H1 (cell line): Measurements from ENCODE around the gene SMARCD1. TPM values are rescaled to one million over a fixed set of nuclear protein-coding genes. Genes with fewer than 3 reads are reported as not detected.

Source experiments
- CTCF ChIA-PET: fragments of 300-600 bp; sonication (Branson Sonifier 250); formaldehyde crosslinking; loops from one replicate; lab custom pipeline; 2021; ENCODE audit not compliant: partially characterized antibody; lab: Charles Lee
- POLR2A ChIA-PET: fragments of 300-600 bp; sonication (Branson Sonifier 250); formaldehyde crosslinking; loops from one replicate; lab custom pipeline; 2021; ENCODE audit warnings: inconsistent platforms; ENCODE audit not compliant: partially characterized antibody; lab: Charles Lee
- DNase-seq, 2 experiments: peaks; one replicate each; pipeline versions ENCODE4 v3.0.0 to v3.0.0-alpha.2; 2010 to 2022; ENCODE audit warnings: low spot score in 2 of 2, low read depth in 1 of 2, mixed read lengths in 1 of 2
- FAIRE-seq: peaks from 2 replicates; lab custom pipeline; 2011; peaks lifted over from hg19 to GRCh38; lab: Jason Lieb, UNC
- H2AFZ ChIP-seq: 2 replicates; pipeline ENCODE4 v1.8.1; 2012; ENCODE audit warnings: low read length, inconsistent platforms
- H2AK5ac ChIP-seq: 2 replicates; pipeline ENCODE4 v1.6.1; 2013; ENCODE audit warnings: low read depth, low read length
- H2BK120ac ChIP-seq: replicated peaks from 2 replicates; pipeline ENCODE3; 2013; ENCODE audit warnings: low read depth, low read length, inconsistent platforms
- H2BK12ac ChIP-seq: 2 replicates; pipeline ENCODE4 v1.6.1; 2013; ENCODE audit warnings: low read depth, low read length
- H2BK15ac ChIP-seq: 2 replicates; pipeline ENCODE4 v1.6.1; 2013; ENCODE audit warnings: low read length
- H2BK20ac ChIP-seq: 2 replicates; pipeline ENCODE4 v1.6.1; 2013; ENCODE audit warnings: low read length
- H2BK5ac ChIP-seq: 2 replicates; pipeline ENCODE4 v1.6.1; 2013; ENCODE audit warnings: low read depth, low read length
- H3K14ac ChIP-seq: 2 replicates; pipeline ENCODE4 v1.6.1; 2013; ENCODE audit warnings: inconsistent platforms; ENCODE audit not compliant: insufficient read length
- H3K18ac ChIP-seq: 2 replicates; pipeline ENCODE4 v1.6.1; 2013; ENCODE audit warnings: low read length; ENCODE audit errors: extremely low read depth
- H3K23ac ChIP-seq: 2 replicates; pipeline ENCODE4 v1.6.1; 2013; ENCODE audit warnings: inconsistent platforms; ENCODE audit not compliant: insufficient read length
- H3K23me2 ChIP-seq: 2 replicates; pipeline ENCODE4 v1.6.1; 2013; ENCODE audit warnings: low read depth, low read length
- H3K27ac ChIP-seq: 2 replicates; pipeline ENCODE4 v1.6.1; 2011; ENCODE audit warnings: low read depth, low read length, inconsistent platforms
- H3K27me3 ChIP-seq, 4 experiments: replicated peaks in 1 of 4; 1 replicate in 1 of 4; 2 replicates in 3 of 4; pipeline versions ENCODE4 v1.6.1 to v1.8.1; 2011 to 2013; ENCODE audit warnings: low read length in 3 of 4, mild to moderate bottlenecking in 3 of 4, inconsistent platforms in 2 of 4, mixed read lengths in 2 of 4, moderate library complexity in 1 of 4; ENCODE audit not compliant: control insufficient read depth in 3 of 4, insufficient read depth in 3 of 4; ENCODE audit errors: extremely low read depth in 1 of 4
- H3K36me3 ChIP-seq, 4 experiments: 2 replicates each; pipeline versions ENCODE4 v1.6.1 to v1.8.1; 2011 to 2013; ENCODE audit warnings: mild to moderate bottlenecking in 4 of 4, low read length in 3 of 4, moderate library complexity in 2 of 4, control low read depth in 1 of 4, inconsistent platforms in 1 of 4; ENCODE audit not compliant: insufficient read depth in 4 of 4, control insufficient read depth in 2 of 4
- H3K4ac ChIP-seq: replicated peaks from 2 replicates; pipeline ENCODE3; 2013; ENCODE audit warnings: low read length, low read depth, mixed read lengths, inconsistent platforms; ENCODE audit not compliant: insufficient read length
- H3K4me1 ChIP-seq, 4 experiments: replicated peaks in 1 of 4; 1 replicate in 1 of 4; 2 replicates in 3 of 4; pipeline versions ENCODE4 v1.6.1 to v1.8.1; 2011 to 2013; ENCODE audit warnings: low read length in 3 of 4, inconsistent platforms in 2 of 4, mixed read lengths in 1 of 4; ENCODE audit not compliant: insufficient read depth in 4 of 4, control insufficient read depth in 3 of 4
- H3K4me2 ChIP-seq, 2 experiments: 2 replicates each; pipeline versions ENCODE4 v1.6.1 to v1.8.1; 2011 to 2013; ENCODE audit warnings: low read depth in 2 of 2, low read length in 2 of 2, control low read depth in 1 of 2, inconsistent platforms in 1 of 2, mild to moderate bottlenecking in 1 of 2; ENCODE audit not compliant: insufficient read depth in 1 of 2
- H3K4me3 ChIP-seq, 4 experiments: fragments of 200-600, 300-600 bp in 1 of 4; sonication (generic), shearing (Covaris generic), sonication (Bioruptor Twin) in 1 of 4; 2 replicates each; pipeline versions ENCODE4 v1.5.1 to v1.8.1; 2011 to 2016; ENCODE audit warnings: low read length in 4 of 4, low read depth in 3 of 4, control low read depth in 2 of 4, inconsistent platforms in 2 of 4, mild to moderate bottlenecking in 2 of 4, mixed read lengths in 1 of 4, moderate library complexity in 1 of 4; ENCODE audit not compliant: insufficient read depth in 2 of 4; ENCODE audit errors: extremely low read depth in 1 of 4
- H3K56ac ChIP-seq: replicated peaks from 2 replicates; pipeline ENCODE3; 2013; ENCODE audit warnings: low read depth, mild to moderate bottlenecking, mixed read lengths, low read length, inconsistent platforms; ENCODE audit not compliant: insufficient read length
- H3K79me1 ChIP-seq: 2 replicates; pipeline ENCODE4 v1.6.1; 2013; ENCODE audit warnings: low read depth, low read length, control low read depth
- H3K79me2 ChIP-seq, 2 experiments: 2 replicates each; pipeline versions ENCODE4 v1.6.1 to v1.8.1; 2012 to 2013; ENCODE audit warnings: low read length in 2 of 2, mild to moderate bottlenecking in 2 of 2, inconsistent platforms in 1 of 2; ENCODE audit not compliant: insufficient read depth in 2 of 2, control insufficient read depth in 1 of 2
- H3K9ac ChIP-seq, 4 experiments: replicated peaks in 1 of 4; 1 replicate in 1 of 4; 2 replicates in 3 of 4; pipeline versions ENCODE4 v1.6.1 to v1.8.1; 2011 to 2013; ENCODE audit warnings: low read depth in 3 of 4, low read length in 3 of 4, control low read depth in 2 of 4, mild to moderate bottlenecking in 2 of 4, moderate library complexity in 2 of 4, inconsistent platforms in 1 of 4; ENCODE audit errors: extremely low read depth in 1 of 4
- H3K9me3 ChIP-seq, 2 experiments: 2 replicates each; pipeline versions ENCODE4 v1.6.1 to v1.8.1; 2012 to 2013; ENCODE audit warnings: mild to moderate bottlenecking in 2 of 2, moderate library complexity in 2 of 2, control low read depth in 1 of 2, inconsistent platforms in 1 of 2, low read depth in 1 of 2, low read length in 1 of 2, mixed read lengths in 1 of 2; ENCODE audit not compliant: insufficient read depth in 2 of 2
- H4K20me1 ChIP-seq, 2 experiments: replicated peaks in 1 of 2; 2 replicates each; pipeline versions ENCODE3 to v1.8.1; 2011 to 2013; ENCODE audit warnings: inconsistent platforms in 2 of 2, low read length in 2 of 2, mild to moderate bottlenecking in 1 of 2; ENCODE audit not compliant: insufficient read depth in 2 of 2, control insufficient read depth in 1 of 2
- H4K5ac ChIP-seq: 2 replicates; pipeline ENCODE4 v1.6.1; 2013; ENCODE audit warnings: low read length, low read depth, mixed read lengths, inconsistent platforms; ENCODE audit not compliant: insufficient read length
- H4K8ac ChIP-seq: 2 replicates; pipeline ENCODE4 v1.8.0; 2013; ENCODE audit warnings: mild to moderate bottlenecking, moderate library complexity, low read length, inconsistent platforms; ENCODE audit not compliant: insufficient read depth; ENCODE audit errors: extremely low read depth
- H4K91ac ChIP-seq: replicated peaks from 2 replicates; pipeline ENCODE3; 2013; ENCODE audit warnings: low read length, mixed read lengths, inconsistent platforms; ENCODE audit not compliant: insufficient read length
- RAD21 ChIP-seq, 2 experiments: IDR thresholded peaks in 1 of 2; conservative IDR thresholded peaks in 1 of 2; 2 replicates each; pipeline ENCODE4 v1.6.1; 2011; ENCODE audit warnings: low read depth in 2 of 2, low read length in 2 of 2, improper control_type of control experiment in 1 of 2, inconsistent platforms in 1 of 2, mild to moderate bottlenecking in 1 of 2, moderate library complexity in 1 of 2
- WGBS, 2 experiments: shearing (Covaris generic) in 1 of 2; methylation state at CpG; one replicate each; pipeline versions ENCODE4 v1.1.6 to v1.1.7; 2013 to 2015; ENCODE audit warnings: low lambda C conversion rate in 2 of 2, mixed read lengths in 2 of 2, inconsistent platforms in 1 of 2, low coverage in 1 of 2, missing lambda C conversion rate in 1 of 2; ENCODE audit not compliant: insufficient replicate concordance in 2 of 2, insufficient coverage in 1 of 2, insufficient read length in 1 of 2; ENCODE audit errors: extremely low coverage in 1 of 2, missing lambda C conversion rate in 1 of 2; 5-methylcytosine and 5-hydroxymethylcytosine counted together
- polyA plus RNA-seq, 7 experiments: library from polyadenylated mRNA; depleted of rRNA in 3 of 7; stranded (reverse) in 5 of 7; unstranded in 2 of 7; fragments of >200 nt in 5 of 7; fragments of 200-250 nt in 2 of 7; gene quantifications; 1 replicate in 5 of 7; 2 replicates in 1 of 7; 4 replicates in 1 of 7; pipeline versions ENCODE4 v1.2.1 to v1.2.3, GENCODE V29; 2011 to 2013; ENCODE audit warnings: missing spikeins in 2 of 7, mixed read lengths in 2 of 7
- total RNA-seq: library from RNA; stranded (reverse); fragmentation: NEBNext Ultra II Directional; extraction: Animal tissue kit (Norgen Biotek cat#: 25700); gene quantifications from 2 replicates; pipeline ENCODE4 v1.2.1, GENCODE V29; 2021
- TF ChIP-seq, protein P1 (sequence below): IDR thresholded peaks from 2 replicates; pipeline ENCODE4 v1.6.1; 2012; ENCODE audit warnings: low read length, inconsistent platforms
- TF ChIP-seq, protein P2 (sequence below), 3 experiments: IDR thresholded peaks; 1 replicate in 2 of 3; 2 replicates in 1 of 3; pipeline versions ENCODE4 v1.5.1 to v1.6.1; 2011; ENCODE audit warnings: low read length in 3 of 3, mild to moderate bottlenecking in 3 of 3, inconsistent platforms in 2 of 3, low read depth in 1 of 3, moderate library complexity in 1 of 3; ENCODE audit not compliant: insufficient read depth in 1 of 3; ENCODE audit errors: control extremely low read depth in 1 of 3

SMARCD1 gene
- total and polyA plus RNA-seq, 2 of the 8 experiments (the other 6 are each of a cell fraction or from before 2014, with no cell fraction given), result 128 to 130 TPM

DNA sequence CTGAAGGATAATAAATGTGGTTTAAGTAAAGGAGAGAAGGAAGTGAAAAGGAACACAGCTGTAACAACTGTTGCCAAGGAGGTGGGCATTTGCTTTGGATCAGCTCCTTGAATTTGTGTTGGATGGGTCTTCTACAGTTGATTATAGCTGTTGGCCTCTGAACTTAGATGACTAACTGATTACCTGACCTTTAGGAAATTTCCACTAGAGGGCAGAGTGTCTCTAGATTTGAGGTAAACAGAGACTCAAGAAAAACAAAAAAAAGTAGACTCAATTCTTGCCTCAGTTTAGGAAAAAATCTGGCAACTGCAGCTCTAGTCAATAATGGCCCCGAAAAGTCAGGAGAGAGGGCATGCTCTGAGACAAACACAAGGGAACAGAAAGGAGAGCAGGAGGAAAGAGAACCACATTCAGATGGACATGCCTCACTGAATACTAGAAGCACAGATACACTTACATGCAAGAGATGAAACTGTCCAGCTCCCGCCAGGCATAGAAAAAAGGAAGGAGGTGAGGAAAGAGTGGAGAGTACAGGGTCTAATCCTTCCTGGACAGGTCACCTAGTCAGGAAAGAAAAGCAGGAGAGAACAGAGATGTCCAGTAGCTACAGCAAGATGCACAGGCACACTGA is 47.5 kb downstream of the SMARCD1 start:
- DNase-seq, result no peak

More for the DNA sequence above, 47.5 kb downstream of the SMARCD1 start:
- H2BK20ac ChIP-seq, result no peak overlapping the region
- H3K4me2 ChIP-seq, result no peak overlapping the region
- no peak overlapping the region for H3K4me3 ChIP-seq
- no peaks in the 10 kb centered on the region for H3K9me3 ChIP-seq
- peaks cover 23 to 67% (median 51%) of the 10 kb centered on the region in 4 experiments for H3K36me3 ChIP-seq
- H3K23me2 ChIP-seq, result peaks cover 2% of the 10 kb centered on the region; the same call in 1 of the 2 replicates
- peaks cover 0 to 3% of the 10 kb centered on the region in 2 experiments for H4K20me1 ChIP-seq
- no peak overlapping the region for H2BK120ac ChIP-seq
- H3K56ac ChIP-seq, result no peak overlapping the region
- H3K4ac ChIP-seq, result no peak overlapping the region
- no peak overlapping the region for H3K14ac ChIP-seq
- H2AK5ac ChIP-seq, result no peak overlapping the region
- no peak overlapping the region for H2BK15ac ChIP-seq
- ChIA-PET CTCF (interaction anchor here (0.6 to 4.2 kb wide), 28 partner anchors 9 to 298 kb away, joined by 3 to 38 read pairs (median 4); partner anchors contain the start of genes CERS5, COX14 and GPD1), POLR2A (interaction anchor here (0.7 to 2.4 kb wide), 10 partner anchors 10 to 180 kb away, joined by 3 to 6 read pairs (median 4); partner anchors contain the start of genes COX14 and SMARCD1)
- no peak overlapping the region for H4K8ac ChIP-seq
- no peaks in the 10 kb centered on the region for H3K27me3 ChIP-seq
- 96% methylated on average over 2 of the region's 2 CpGs; no CpG with 5 or more reads in 1 of the 2 experiments for WGBS, 2 experiments
- H3K18ac ChIP-seq, result no peak overlapping the region
- H3K27ac ChIP-seq, result no peak overlapping the region
- FAIRE-seq, result no peak
- H4K91ac ChIP-seq, result no peak overlapping the region
- H3K79me2 ChIP-seq, result no peaks in the 10 kb centered on the region
- no peaks in the 10 kb centered on the region; the same call in 1 of the 2 replicates for H3K79me1 ChIP-seq
- no peak overlapping the region for H2AFZ ChIP-seq
- no peaks in the 10 kb centered on the region for H3K4me1 ChIP-seq
- TF ChIP-seq, protein P1, sequence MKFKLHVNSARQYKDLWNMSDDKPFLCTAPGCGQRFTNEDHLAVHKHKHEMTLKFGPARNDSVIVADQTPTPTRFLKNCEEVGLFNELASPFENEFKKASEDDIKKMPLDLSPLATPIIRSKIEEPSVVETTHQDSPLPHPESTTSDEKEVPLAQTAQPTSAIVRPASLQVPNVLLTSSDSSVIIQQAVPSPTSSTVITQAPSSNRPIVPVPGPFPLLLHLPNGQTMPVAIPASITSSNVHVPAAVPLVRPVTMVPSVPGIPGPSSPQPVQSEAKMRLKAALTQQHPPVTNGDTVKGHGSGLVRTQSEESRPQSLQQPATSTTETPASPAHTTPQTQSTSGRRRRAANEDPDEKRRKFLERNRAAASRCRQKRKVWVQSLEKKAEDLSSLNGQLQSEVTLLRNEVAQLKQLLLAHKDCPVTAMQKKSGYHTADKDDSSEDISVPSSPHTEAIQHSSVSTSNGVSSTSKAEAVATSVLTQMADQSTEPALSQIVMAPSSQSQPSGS, result no peak
- TF ChIP-seq, protein P2, sequence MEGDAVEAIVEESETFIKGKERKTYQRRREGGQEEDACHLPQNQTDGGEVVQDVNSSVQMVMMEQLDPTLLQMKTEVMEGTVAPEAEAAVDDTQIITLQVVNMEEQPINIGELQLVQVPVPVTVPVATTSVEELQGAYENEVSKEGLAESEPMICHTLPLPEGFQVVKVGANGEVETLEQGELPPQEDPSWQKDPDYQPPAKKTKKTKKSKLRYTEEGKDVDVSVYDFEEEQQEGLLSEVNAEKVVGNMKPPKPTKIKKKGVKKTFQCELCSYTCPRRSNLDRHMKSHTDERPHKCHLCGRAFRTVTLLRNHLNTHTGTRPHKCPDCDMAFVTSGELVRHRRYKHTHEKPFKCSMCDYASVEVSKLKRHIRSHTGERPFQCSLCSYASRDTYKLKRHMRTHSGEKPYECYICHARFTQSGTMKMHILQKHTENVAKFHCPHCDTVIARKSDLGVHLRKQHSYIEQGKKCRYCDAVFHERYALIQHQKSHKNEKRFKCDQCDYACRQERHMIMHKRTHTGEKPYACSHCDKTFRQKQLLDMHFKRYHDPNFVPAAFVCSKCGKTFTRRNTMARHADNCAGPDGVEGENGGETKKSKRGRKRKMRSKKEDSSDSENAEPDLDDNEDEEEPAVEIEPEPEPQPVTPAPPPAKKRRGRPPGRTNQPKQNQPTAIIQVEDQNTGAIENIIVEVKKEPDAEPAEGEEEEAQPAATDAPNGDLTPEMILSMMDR (IDR thresholded peaks at IDR 0.05; ENCODE audit: control extremely low read depth in 1 of 3, insufficient read depth in 1 of 3, low read depth in 1 of 3, low read length in 3 of 3), result peak in 2 of 3 experiments; percentile 33 to 38; a peak in 2 of 4 replicates
- peak; percentile 49 to 56; a peak in 3 of 4 replicates for TF ChIP-seq RAD21 (IDR thresholded peaks at IDR 0.05 in 1 of 2, conservative IDR thresholded peaks at IDR 0.05 in 1 of 2; ENCODE audit: low read depth in 2 of 2, low read length in 2 of 2)
- no peak overlapping the region for H3K23ac ChIP-seq
- H2BK12ac ChIP-seq, result no peak overlapping the region
- H4K5ac ChIP-seq, result no peak overlapping the region
- no peak overlapping the region for H2BK5ac ChIP-seq
- H3K9ac ChIP-seq, result no peak overlapping the region
